Subcutaneous abdominal adipose tissue (tissue), 5 donors: Measurements from ENCODE around the gene BEGAIN.
A peak's percentile ranks its signal among the peaks of the same experiment; 100 is the strongest.

Experiments used
- H3K27ac ChIP-seq: one replicate; pipeline ENCODE4 v1.7.0; 2013; ENCODE audit warnings: low read depth, mild to moderate bottlenecking, inconsistent platforms, low read length, moderate library complexity
- H3K27me3 ChIP-seq, 5 donors: one replicate each; pipeline ENCODE4 v1.7.0; 2013; ENCODE audit warnings: low read length in 5 of 5, inconsistent platforms in 1 of 5; ENCODE audit not compliant: control insufficient read depth in 5 of 5, insufficient read depth in 4 of 5
- H3K36me3 ChIP-seq, 5 donors: one replicate each; pipeline ENCODE4 v1.7.0; 2013; ENCODE audit warnings: low read length in 5 of 5; ENCODE audit not compliant: control insufficient read depth in 5 of 5, insufficient read depth in 5 of 5
- H3K4me1 ChIP-seq, 5 donors: one replicate each; pipeline ENCODE4 v1.7.0; 2013; ENCODE audit warnings: low read length in 5 of 5, mild to moderate bottlenecking in 3 of 5, moderate library complexity in 1 of 5; ENCODE audit not compliant: control insufficient read depth in 5 of 5, insufficient read depth in 5 of 5
- H3K4me3 ChIP-seq, 5 donors: one replicate each; pipeline ENCODE4 v1.7.0; 2013; ENCODE audit warnings: low read length in 5 of 5, low read depth in 1 of 5
- H3K9ac ChIP-seq, 5 donors: one replicate each; pipeline ENCODE4 v1.7.0; 2013; ENCODE audit warnings: low read length in 5 of 5, mild to moderate bottlenecking in 4 of 5, moderate library complexity in 3 of 5
- H3K9me3 ChIP-seq, 5 donors: one replicate each; pipeline ENCODE4 v1.7.0; 2013; ENCODE audit warnings: low read length in 5 of 5; ENCODE audit not compliant: control insufficient read depth in 5 of 5
- donor health status: healthy.
- donor health status: healthy.
- donor health status: healthy.
- donor health status: healthy.
- donor health status: healthy.

The BEGAIN gene

GRCh38 chr14:100559455-100559854 is 27.8 kb downstream of the BEGAIN start:
- no peak overlapping the region for H3K9ac ChIP-seq
- no peak overlapping the region for H3K27ac ChIP-seq
- H3K36me3 ChIP-seq, result no peaks in the 10 kb centered on the region
- peaks cover 0 to 20% (median 2%) of the 10 kb centered on the region in 5 donors for H3K4me1 ChIP-seq
- peaks cover 4 to 28% (median 21%) of the 10 kb centered on the region in 5 donors for H3K27me3 ChIP-seq
- no peak overlapping the region for H3K4me3 ChIP-seq
- H3K9me3 ChIP-seq, result no peaks in the 10 kb centered on the region

DNA sequence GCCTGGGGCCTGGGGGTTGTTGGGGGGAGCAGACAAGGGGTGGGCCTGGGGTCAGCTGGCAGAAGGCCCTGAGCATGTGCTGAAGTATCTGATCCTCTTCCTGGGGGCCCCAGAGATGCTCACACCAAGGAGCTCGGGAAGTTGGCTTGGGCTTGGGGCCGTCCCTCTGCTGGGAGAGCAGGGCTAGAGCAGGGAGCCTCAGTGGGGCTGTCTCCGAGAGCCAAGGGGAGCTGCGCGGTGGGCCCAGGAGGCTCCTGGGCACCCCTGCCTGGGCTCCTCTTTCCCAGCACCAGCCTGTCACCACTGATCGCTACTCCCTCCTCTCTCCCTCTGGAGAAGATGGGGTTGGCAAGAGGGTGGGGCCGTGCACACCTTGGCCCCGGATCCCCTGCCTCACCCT is 28.3 kb downstream of the BEGAIN start:
- Histone ChIP-seq H3K27me3 (peaks cover 4 to 28% (median 21%) of the 10 kb centered on the region in 5 donors), H3K9ac (no peak overlapping the region), H3K4me1 (peaks cover 2 to 25% (median 4%) of the 10 kb centered on the region in 5 donors), H3K4me3 (no peak overlapping the region), H3K36me3 (no peaks in the 10 kb centered on the region), H3K9me3 (no peaks in the 10 kb centered on the region), H3K27ac (no peak overlapping the region)

- no peak overlapping the region for H3K27ac ChIP-seq
- no peaks in the 10 kb centered on the region for H3K9me3 ChIP-seq
- H3K4me1 ChIP-seq, result peaks cover 2 to 28% (median 5%) of the 10 kb centered on the region in 5 donors
- no peaks in the 10 kb centered on the region for H3K36me3 ChIP-seq
- no peak overlapping the region for H3K4me3 ChIP-seq
- no peak overlapping the region for H3K9ac ChIP-seq
- peaks cover 4 to 28% (median 23%) of the 10 kb centered on the region in 5 donors for H3K27me3 ChIP-seq
These were observed 29.0 kb downstream of the BEGAIN start for GRCh38 chr14:100558226-100558625.

DNA sequence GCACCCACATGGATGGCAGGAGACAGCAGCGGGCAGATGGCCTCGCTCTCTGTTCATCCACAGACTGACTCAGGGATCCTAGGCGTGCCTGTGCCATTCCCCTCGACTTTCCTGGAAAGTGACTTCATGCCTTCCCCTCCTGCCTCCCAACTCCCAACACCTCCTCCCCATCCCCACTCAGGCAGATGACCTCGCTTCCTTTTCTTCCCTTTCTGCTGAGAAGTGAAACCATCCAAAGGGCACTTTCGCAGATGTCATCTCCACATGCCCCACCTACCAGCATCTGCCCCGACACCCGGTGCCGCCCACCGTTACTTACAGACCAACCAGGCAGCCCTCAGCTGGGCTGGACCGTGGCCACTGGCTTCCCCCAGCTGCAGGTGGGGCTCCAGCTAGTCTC is 29.6 kb downstream of the BEGAIN start:
- Histone ChIP-seq H3K27me3 (peaks cover 4 to 31% (median 20%) of the 10 kb centered on the region in 5 donors), H3K36me3 (no peaks in the 10 kb centered on the region), H3K4me3 (no peak overlapping the region), H3K4me1 (peaks cover 2 to 28% (median 5%) of the 10 kb centered on the region in 5 donors), H3K9me3 (no peaks in the 10 kb centered on the region), H3K27ac (no peak overlapping the region), H3K9ac (no peak overlapping the region)

DNA sequence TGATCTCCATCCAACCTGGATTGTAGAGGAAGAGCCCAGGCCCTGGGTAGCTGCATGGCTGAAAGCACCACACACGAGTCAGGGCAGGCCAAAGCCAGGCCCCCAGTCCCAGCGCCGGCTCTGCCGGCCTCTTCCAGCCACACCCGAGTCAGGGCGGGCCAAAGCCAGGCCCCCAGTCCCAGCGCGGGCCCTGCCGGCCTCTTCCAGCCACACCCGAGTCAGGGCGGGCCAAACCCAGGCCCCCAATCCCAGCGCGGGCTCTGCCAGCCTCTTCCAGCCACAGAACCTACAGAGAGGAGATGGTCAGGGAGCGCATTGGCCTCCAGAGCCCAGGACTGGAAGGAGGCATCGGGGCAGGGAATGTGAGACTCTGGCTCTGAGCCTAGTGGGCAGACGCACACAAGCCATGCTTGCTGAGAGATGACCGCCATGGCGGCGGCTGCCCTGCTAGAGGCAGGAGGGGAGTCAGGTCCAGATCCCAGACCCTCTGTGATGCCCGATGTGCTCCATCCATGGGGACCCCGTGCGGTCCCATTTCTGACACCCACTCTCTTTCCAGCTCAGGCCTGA is 30.2 kb downstream of the BEGAIN start:
- Histone ChIP-seq H3K36me3 (no peaks in the 10 kb centered on the region), H3K9me3 (no peaks in the 10 kb centered on the region), H3K4me1 (peaks cover 2 to 28% (median 5%) of the 10 kb centered on the region in 5 donors), H3K4me3 (no peak overlapping the region), H3K9ac (no peak overlapping the region), H3K27me3 (peaks cover 4 to 33% (median 17%) of the 10 kb centered on the region in 5 donors), H3K27ac (no peak overlapping the region)

- Histone ChIP-seq H3K4me1 (peaks cover 2 to 28% (median 5%) of the 10 kb centered on the region in 5 donors), H3K27ac (no peak overlapping the region), H3K4me3 (no peak overlapping the region), H3K27me3 (peaks cover 4 to 33% (median 17%) of the 10 kb centered on the region in 5 donors), H3K9ac (no peak overlapping the region), H3K9me3 (no peaks in the 10 kb centered on the region), H3K36me3 (no peaks in the 10 kb centered on the region)
These were observed 31.1 kb downstream of the BEGAIN start for GRCh38 chr14:100556140-100556475.

- Histone ChIP-seq H3K36me3 (no peaks in the 10 kb centered on the region), H3K4me1 (peaks cover 2 to 28% (median 5%) of the 10 kb centered on the region in 5 donors), H3K9me3 (no peaks in the 10 kb centered on the region), H3K4me3 (no peak overlapping the region), H3K9ac (no peak overlapping the region), H3K27me3 (peaks cover 4 to 29% (median 17%) of the 10 kb centered on the region in 5 donors), H3K27ac (no peak overlapping the region)
These were observed 31.6 kb downstream of the BEGAIN start for GRCh38 chr14:100555436-100556139.

- Histone ChIP-seq H3K27ac (no peak overlapping the region), H3K36me3 (no peaks in the 10 kb centered on the region), H3K4me1 (peaks cover 2 to 28% (median 5%) of the 10 kb centered on the region in 5 donors), H3K9ac (no peak overlapping the region), H3K4me3 (no peak overlapping the region), H3K9me3 (no peaks in the 10 kb centered on the region), H3K27me3 (peaks cover 4 to 27% (median 17%) of the 10 kb centered on the region in 5 donors)
These were observed 32.4 kb downstream of the BEGAIN start for GRCh38 chr14:100554696-100555320.

DNA sequence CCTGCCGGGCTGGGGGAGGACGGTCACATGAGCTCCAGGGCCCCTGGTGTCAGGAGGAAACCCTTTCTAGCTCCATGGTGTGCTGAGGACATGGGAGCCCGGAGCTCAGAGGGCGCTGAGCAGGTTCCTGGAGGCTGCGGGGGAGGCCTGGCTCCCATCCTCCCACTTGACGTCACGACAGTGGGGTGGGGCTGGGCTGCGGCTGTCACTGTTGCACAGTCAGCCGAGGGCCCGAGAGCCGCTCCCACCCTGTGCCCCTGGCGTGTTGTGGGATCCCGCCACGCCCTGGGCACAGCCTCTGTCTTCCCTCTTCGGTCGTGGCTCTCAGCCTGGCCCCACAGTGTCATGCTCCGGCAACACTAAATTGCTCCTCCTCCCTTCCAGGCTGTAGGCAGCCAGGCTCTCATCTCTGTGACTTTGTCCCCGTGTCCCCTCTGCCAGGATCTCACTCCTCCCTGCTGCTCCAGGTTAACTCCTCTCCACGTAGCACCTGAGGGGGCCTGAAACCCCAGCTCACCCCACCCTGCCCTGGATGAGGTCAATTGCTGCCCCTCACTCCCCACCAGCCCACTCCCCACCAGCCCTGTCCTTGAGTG is 33.0 kb downstream of the BEGAIN start:
- no peaks in the 10 kb centered on the region for H3K36me3 ChIP-seq
- peak overlapping the region in 1 of 5 donors; percentile 17 for H3K4me3 ChIP-seq
- H3K4me1 ChIP-seq, result peaks cover 2 to 28% (median 5%) of the 10 kb centered on the region in 5 donors
- H3K27ac ChIP-seq, result no peak overlapping the region
- H3K9ac ChIP-seq, result peak overlapping the region in 1 of 5 donors; percentile 25
- peaks cover 0 to 23% (median 19%) of the 10 kb centered on the region in 5 donors for H3K27me3 ChIP-seq
- no peaks in the 10 kb centered on the region for H3K9me3 ChIP-seq

- H3K4me3 ChIP-seq, result no peak overlapping the region
- no peak overlapping the region for H3K27ac ChIP-seq
- peaks cover 0 to 20% (median 15%) of the 10 kb centered on the region in 5 donors for H3K27me3 ChIP-seq
- H3K4me1 ChIP-seq, result peaks cover 2 to 28% (median 5%) of the 10 kb centered on the region in 5 donors
- H3K36me3 ChIP-seq, result no peaks in the 10 kb centered on the region
- no peak overlapping the region for H3K9ac ChIP-seq
- H3K9me3 ChIP-seq, result no peaks in the 10 kb centered on the region
These were observed 33.7 kb downstream of the BEGAIN start for GRCh38 chr14:100553471-100553870.
